CD14-positive monocyte (primary cell): ENCODE measurements around the gene ASCC1. TPM values are rescaled to one million over a fixed set of nuclear protein-coding genes. Genes with fewer than 3 reads are reported as not detected.

Experiments used
- DNase-seq, 3 donors: peaks; one replicate each; pipeline ENCODE4 v3.0.0-alpha.2; 2011 to 2022
- H2AFZ ChIP-seq: 2 replicates; pipeline ENCODE4 v1.6.0; 2012; ENCODE audit warnings: mild to moderate bottlenecking, low read depth, low read length, inconsistent platforms; ENCODE audit not compliant: insufficient read depth, poor library complexity, severe bottlenecking
- H3K27ac ChIP-seq, 2 donors: 1 replicate in 1 of 2; 2 replicates in 1 of 2; pipeline ENCODE4 v1.5.1; 2012 to 2013; ENCODE audit warnings: low read length in 2 of 2, control low read depth in 1 of 2, inconsistent platforms in 1 of 2, low read depth in 1 of 2, mild to moderate bottlenecking in 1 of 2
- H3K27me3 ChIP-seq, 2 donors: one replicate each; pipeline versions ENCODE4 v1.6.0 to v1.6.1; 2011 to 2013; ENCODE audit warnings: low read length in 2 of 2; ENCODE audit not compliant: control insufficient read depth in 2 of 2, insufficient read depth in 2 of 2
- H3K36me3 ChIP-seq, 2 donors: replicated peaks in 1 of 2; 1 replicate in 1 of 2; 2 replicates in 1 of 2; pipeline versions ENCODE4 v1.5.1 to v1.6.1; 2012 to 2013; ENCODE audit warnings: low read length in 2 of 2, control low read depth in 1 of 2, inconsistent platforms in 1 of 2, mild to moderate bottlenecking in 1 of 2; ENCODE audit not compliant: insufficient read depth in 2 of 2, control insufficient read depth in 1 of 2
- H3K4me1 ChIP-seq, 2 donors: 1 replicate in 1 of 2; 2 replicates in 1 of 2; pipeline versions ENCODE4 v1.5.1 to v1.6.1; 2012 to 2013; ENCODE audit warnings: low read length in 2 of 2, control low read depth in 1 of 2, inconsistent platforms in 1 of 2, mild to moderate bottlenecking in 1 of 2, moderate library complexity in 1 of 2; ENCODE audit not compliant: insufficient read depth in 2 of 2, control insufficient read depth in 1 of 2
- H3K4me2 ChIP-seq: replicated peaks from 2 replicates; pipeline ENCODE3; 2012; ENCODE audit warnings: low read length, moderate library complexity, mild to moderate bottlenecking; ENCODE audit not compliant: poor library complexity, severe bottlenecking; ENCODE audit errors: extremely low read depth
- H3K4me3 ChIP-seq, 3 experiments: fragments of 200-600 bp in 1 of 3; sonication (generic) in 1 of 3; replicated peaks in 1 of 3; 1 replicate in 2 of 3; 2 replicates in 1 of 3; pipeline ENCODE4 v1.5.1; 2011 to 2013; ENCODE audit warnings: low read length in 3 of 3, mild to moderate bottlenecking in 3 of 3, control low read depth in 2 of 3, low read depth in 2 of 3, inconsistent platforms in 1 of 3, moderate library complexity in 1 of 3
- H3K79me2 ChIP-seq: 2 replicates; pipeline ENCODE4 v1.6.0; 2012; ENCODE audit warnings: mild to moderate bottlenecking, control low read depth, inconsistent platforms, low read length, moderate library complexity; ENCODE audit not compliant: insufficient read depth
- H3K9ac ChIP-seq: 2 replicates; pipeline ENCODE4 v1.6.0; 2017; ENCODE audit warnings: low read length, mild to moderate bottlenecking; ENCODE audit not compliant: insufficient read depth, poor library complexity, severe bottlenecking
- H3K9me3 ChIP-seq, 2 donors: replicated peaks in 1 of 2; 1 replicate in 1 of 2; 2 replicates in 1 of 2; pipeline versions ENCODE4 v1.5.1 to v1.6.1; 2012 to 2013; ENCODE audit warnings: low read length in 2 of 2, control low read depth in 1 of 2; ENCODE audit not compliant: control insufficient read depth in 1 of 2, insufficient read depth in 1 of 2
- H4K20me1 ChIP-seq: 2 replicates; pipeline ENCODE4 v1.6.0; 2012; ENCODE audit warnings: mild to moderate bottlenecking, low read length, control low read depth, moderate library complexity; ENCODE audit not compliant: insufficient read depth
- H3K27ac Mint-ChIP-seq, 7 donors: one replicate each; pipeline ENCODE4 v1.8.0; 2020; ENCODE audit warnings: mild to moderate bottlenecking in 7 of 7, mixed read lengths in 7 of 7, moderate library complexity in 6 of 7, inconsistent platforms in 2 of 7
- H3K27me3 Mint-ChIP-seq, 3 donors: one replicate each; pipeline ENCODE4 v1.8.0; 2021 to 2022; ENCODE audit warnings: low read depth in 3 of 3, mild to moderate bottlenecking in 3 of 3, mixed read lengths in 3 of 3, moderate library complexity in 3 of 3, inconsistent platforms in 1 of 3
- H3K36me3 Mint-ChIP-seq, 2 donors: one replicate each; pipeline ENCODE4 v1.8.0; 2020; ENCODE audit warnings: mixed read lengths in 2 of 2, inconsistent platforms in 1 of 2, mild to moderate bottlenecking in 1 of 2
- H3K4me1 Mint-ChIP-seq: one replicate; pipeline ENCODE4 v1.8.0; 2020; ENCODE audit warnings: mild to moderate bottlenecking, mixed read lengths
- H3K4me3 Mint-ChIP-seq, 2 donors: one replicate each; pipeline ENCODE4 v1.8.0; 2020; ENCODE audit warnings: mild to moderate bottlenecking in 2 of 2, mixed read lengths in 2 of 2, moderate library complexity in 1 of 2
- H3K9me3 Mint-ChIP-seq, 7 donors: one replicate each; pipeline ENCODE4 v1.8.0; 2020 to 2022; ENCODE audit warnings: mixed read lengths in 7 of 7, mild to moderate bottlenecking in 6 of 7, moderate library complexity in 6 of 7, inconsistent platforms in 2 of 7
- CTCF ChIP-seq: fragments of 200-600 bp; IDR thresholded peaks from one replicate; pipeline ENCODE4 v1.8.0; 2022; ENCODE audit warnings: antibody characterized with exemption, mild to moderate bottlenecking
- WGBS: methylation state at CpG from one replicate; pipeline ENCODE4 v1.1.5; 2013; ENCODE audit warnings: missing lambda C conversion rate; ENCODE audit not compliant: insufficient coverage; 5-methylcytosine and 5-hydroxymethylcytosine counted together
- intact Hi-C, 2 donors: fragments of 100-400 bp; cut with micrococcal nuclease; formaldehyde crosslinking; loops; one replicate each; pipeline versions ENCODE4 v1.15.0 to v1.15.1; 2023
- polyA plus RNA-seq, 3 donors: library from polyadenylated mRNA; depleted of rRNA in 1 of 3; unstranded in 2 of 3; stranded (reverse) in 1 of 3; fragments of 300-500 nt in 2 of 3; fragments of >200 nt in 1 of 3; fragmentation: Illumina TruSeq in 2 of 3; gene quantifications; 1 replicate in 2 of 3; 2 replicates in 1 of 3; pipeline ENCODE4 v1.2.3, GENCODE V29; 2012 to 2021

ASCC1 gene
- polyA plus RNA-seq, 3 donors = 8.2 to 20.9 (median 17.9) TPM

- Histone ChIP-seq H3K4me1 (no peaks in the 10 kb centered on the region), H3K9me3 (peaks cover 0 to 4% of the 10 kb centered on the region in 2 donors), H4K20me1 (no peaks in the 10 kb centered on the region), H3K4me3 (no peak overlapping the region), H2AFZ (no peak overlapping the region), H3K36me3 (no peaks in the 10 kb centered on the region), H3K27ac (no peak overlapping the region), H3K27me3 (no peaks in the 10 kb centered on the region), H3K9ac (no peak overlapping the region), H3K4me2 (no peak overlapping the region), H3K79me2 (no peaks in the 10 kb centered on the region)
- no peak for TF ChIP-seq CTCF
- Mint-ChIP-seq H3K27ac (no peak overlapping the region), H3K36me3 (no peaks in the 10 kb centered on the region), H3K9me3 (peaks cover 0 to 7% (median 5%) of the 10 kb centered on the region in 7 donors), H3K27me3 (peaks cover 4 to 8% (median 5%) of the 10 kb centered on the region in 3 donors), H3K4me1 (no peaks in the 10 kb centered on the region), H3K4me3 (no peak overlapping the region)
- intact Hi-C loops = no loop called here
- 67% methylated on average over 13 of the region's 14 CpGs for whole genome bisulfite sequencing
- DNase-seq = no peak
These were observed 142.1 kb downstream of the ASCC1 start for GRCh38 chr10:72073708-72074573.

GRCh38 chr10:72072639-72073038, 143.4 kb downstream of the ASCC1 start:
- peaks cover 0 to 4% of the 10 kb centered on the region in 2 donors for H3K9me3 ChIP-seq
- no peaks in the 10 kb centered on the region for H3K27me3 ChIP-seq
- no peaks in the 10 kb centered on the region for H4K20me1 ChIP-seq
- peaks cover 0 to 7% (median 5%) of the 10 kb centered on the region in 7 donors for H3K9me3 Mint-ChIP-seq
- H3K4me2 ChIP-seq = no peak overlapping the region
- H3K27ac ChIP-seq = no peak overlapping the region
- no peak overlapping the region for H2AFZ ChIP-seq
- no peaks in the 10 kb centered on the region for H3K4me1 Mint-ChIP-seq
- WGBS = 89% methylated on average over 4 of the region's 5 CpGs
- peak overlapping the region in 2 of 7 donors; percentile 70 to 79 for H3K27ac Mint-ChIP-seq
- H3K79me2 ChIP-seq = no peaks in the 10 kb centered on the region
- DNase-seq = no peak
- H3K4me3 Mint-ChIP-seq = no peak overlapping the region
- TF ChIP-seq CTCF = no peak
- no peaks in the 10 kb centered on the region for H3K4me1 ChIP-seq
- no peak overlapping the region for H3K4me3 ChIP-seq
- H3K36me3 Mint-ChIP-seq = no peaks in the 10 kb centered on the region
- H3K36me3 ChIP-seq = no peaks in the 10 kb centered on the region
- intact Hi-C loops = no loop called here
- peaks cover 4 to 8% (median 5%) of the 10 kb centered on the region in 3 donors for H3K27me3 Mint-ChIP-seq
- H3K9ac ChIP-seq = no peak overlapping the region
